CMK (cell line): ENCODE data around the gene FMNL1.

Experiments
- DNase-seq: peaks from one replicate; pipeline ENCODE4 v3.0.0-alpha.2; 2010; ENCODE audit warnings: low read depth

The FMNL1 gene

DNA sequence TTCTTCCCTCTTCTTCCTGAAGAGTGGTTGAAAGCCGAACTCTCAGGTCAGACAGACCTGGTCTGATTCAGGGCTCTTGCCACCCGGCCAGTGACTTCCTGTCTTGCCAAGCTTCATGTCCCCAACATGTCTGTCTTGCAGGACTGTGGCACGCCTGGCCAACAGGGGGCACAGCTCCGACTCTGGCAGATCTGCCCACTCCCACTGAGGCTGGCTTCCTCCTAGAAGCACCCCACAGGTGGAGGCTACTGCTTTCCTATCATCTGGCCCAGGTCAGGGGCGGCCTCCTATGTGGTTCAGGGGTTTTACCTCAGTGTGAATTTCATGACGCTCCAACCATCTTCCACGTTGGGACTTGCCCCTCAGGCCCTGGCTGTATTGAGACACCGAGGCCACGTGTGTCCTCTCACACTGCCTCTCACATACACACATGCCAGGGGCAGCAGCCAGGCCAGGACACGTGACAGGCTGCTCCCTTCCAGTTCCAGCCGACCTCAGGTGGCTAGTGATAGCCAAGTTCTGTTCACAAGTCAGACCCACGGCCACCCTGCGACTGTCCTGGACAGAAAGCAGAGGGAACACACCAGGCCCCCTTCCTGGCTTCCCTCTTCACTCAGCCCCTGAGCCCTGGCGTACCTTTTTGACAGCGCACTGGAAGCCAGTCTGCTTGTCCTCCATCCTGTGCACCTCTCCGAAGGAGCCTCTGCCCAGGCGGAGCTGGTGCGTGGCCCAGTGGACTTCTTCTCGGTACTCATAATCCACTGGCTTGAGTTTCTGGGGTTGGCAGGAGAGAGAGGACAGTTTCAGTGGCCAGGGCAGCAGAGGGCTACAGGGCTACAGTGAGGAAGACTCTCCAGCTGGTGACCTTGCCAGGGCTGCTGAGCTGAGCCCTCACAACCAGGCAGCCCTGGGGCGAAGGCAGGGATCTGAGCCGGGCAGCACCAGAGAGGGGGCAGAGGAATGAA lies 62.8 kb downstream of the FMNL1 start:
- no peak for DNase-seq

DNA sequence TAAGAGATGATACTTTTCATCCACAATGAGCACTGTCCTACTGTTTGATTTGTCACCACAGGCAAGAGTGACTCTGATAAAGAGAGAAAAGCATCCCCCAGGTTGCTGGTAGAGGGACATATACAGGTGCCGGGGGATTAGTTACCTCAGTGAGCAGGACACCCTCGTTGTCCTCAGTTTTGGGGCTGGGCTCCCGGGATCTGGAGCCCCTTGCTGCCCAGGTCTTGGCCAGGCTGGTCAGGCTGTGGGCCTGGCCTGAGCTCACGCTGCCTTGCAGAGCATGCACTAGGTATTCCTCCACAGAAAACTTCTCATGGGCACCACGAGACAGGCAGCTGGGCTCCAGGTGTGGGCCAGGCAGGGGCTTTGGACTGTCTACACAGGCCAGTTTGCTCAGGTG lies 64.6 kb downstream of the FMNL1 start:
- DNase-seq, result no peak

- no peak for DNase-seq
These were observed 66.1 kb downstream of the FMNL1 start for GRCh38 chr17:45287526-45288500.

GRCh38 chr17:45288825-45289224 lies 67.1 kb downstream of the FMNL1 start:
- DNase-seq, result no peak

DNA sequence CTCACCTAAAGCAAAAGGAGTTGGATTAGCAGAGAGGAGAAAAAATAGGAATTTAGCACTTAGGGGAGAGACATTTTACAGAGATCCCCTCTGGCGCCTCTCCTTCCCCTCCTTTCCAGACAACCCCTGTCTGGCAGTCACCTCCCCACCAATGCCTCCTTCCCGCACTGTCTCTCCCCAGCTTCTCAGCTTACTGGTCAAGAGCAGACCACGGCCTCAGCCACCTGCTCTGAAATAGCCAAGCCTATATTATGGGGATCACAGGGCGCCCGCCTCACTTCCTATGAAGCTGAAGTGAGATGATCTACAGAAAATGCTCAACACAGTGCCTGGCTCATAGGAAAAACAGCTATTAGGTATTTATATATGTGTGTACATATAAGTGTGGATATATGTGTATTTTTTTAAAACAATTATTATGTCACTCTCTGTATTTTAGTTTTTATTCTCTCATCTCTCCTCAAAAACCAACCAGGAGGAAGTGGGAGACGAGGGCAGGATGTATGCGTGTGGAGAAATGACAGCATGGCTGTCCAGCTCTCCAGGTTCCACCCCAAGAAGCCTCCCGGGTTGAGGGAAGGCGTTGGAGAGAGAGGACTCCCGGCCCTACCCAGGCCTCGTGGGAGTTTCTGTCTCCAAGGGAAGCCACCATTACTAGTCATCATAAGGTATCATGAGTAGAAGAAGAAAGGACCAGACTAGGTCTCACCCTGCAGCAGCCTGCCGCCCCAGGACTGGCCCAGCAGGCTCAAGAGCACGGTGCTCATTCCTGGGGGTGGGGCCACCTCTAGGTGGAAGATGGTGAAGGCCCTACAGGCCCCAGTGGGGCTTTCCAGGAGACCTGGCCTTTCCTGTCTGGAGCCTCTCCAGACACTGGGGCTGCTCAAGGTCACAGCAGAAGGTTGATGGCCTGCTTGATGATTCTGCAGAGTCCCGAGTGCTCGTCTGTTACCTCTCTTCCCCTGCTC lies 67.9 kb downstream of the FMNL1 start:
- DNase-seq, result no peak

GRCh38 chr17:45290269-45290765 lies 68.6 kb downstream of the FMNL1 start:
- no peak for DNase-seq

GRCh38 chr17:45291171-45291805 lies 69.6 kb downstream of the FMNL1 start:
- DNase-seq, result no peak

GRCh38 chr17:45292696-45293412 lies 71.2 kb downstream of the FMNL1 start:
- DNase-seq, result no peak

DNA sequence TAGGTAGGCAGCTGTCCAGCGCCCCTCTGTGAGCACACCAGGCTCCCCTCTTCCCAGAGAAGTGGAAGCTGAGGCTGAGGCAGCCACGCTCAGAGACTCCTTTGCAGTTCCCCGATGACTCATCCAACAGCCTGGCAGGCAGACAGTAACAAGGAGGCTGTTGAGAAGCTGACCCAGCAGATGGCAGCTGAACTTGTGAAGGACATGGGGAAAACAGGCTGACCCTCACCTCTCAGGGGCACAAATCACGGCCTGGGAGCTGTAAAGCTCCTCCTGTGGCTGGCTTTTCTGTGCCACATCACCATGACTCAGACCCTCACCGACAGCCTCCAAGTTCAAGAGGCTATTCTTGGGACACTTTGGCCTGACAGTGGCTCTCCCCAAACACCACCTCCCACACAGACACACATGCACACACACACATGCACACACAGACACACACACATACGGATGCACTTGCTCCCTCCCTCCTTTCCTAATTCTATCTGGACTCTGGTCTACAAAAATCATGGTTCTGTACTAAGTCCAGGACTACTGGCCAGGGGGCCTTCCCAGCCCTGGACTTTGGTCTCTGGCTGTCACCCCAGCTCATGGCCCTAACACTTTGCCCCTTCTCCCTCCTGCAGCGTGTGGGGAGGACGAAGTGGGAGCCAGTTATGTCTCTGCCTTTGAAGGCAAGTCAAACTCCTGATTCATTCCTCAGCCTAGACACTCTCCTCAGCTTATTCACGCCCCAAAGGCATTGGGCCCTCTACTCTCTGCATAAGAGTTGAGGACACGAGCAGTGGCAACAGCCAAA lies 71.9 kb downstream of the FMNL1 start:
- no peak for DNase-seq

GRCh38 chr17:45294506-45294905 lies 72.8 kb downstream of the FMNL1 start:
- DNase-seq, result no peak

- no peak for DNase-seq
These were observed 74.5 kb downstream of the FMNL1 start for GRCh38 chr17:45296003-45296832.

DNA sequence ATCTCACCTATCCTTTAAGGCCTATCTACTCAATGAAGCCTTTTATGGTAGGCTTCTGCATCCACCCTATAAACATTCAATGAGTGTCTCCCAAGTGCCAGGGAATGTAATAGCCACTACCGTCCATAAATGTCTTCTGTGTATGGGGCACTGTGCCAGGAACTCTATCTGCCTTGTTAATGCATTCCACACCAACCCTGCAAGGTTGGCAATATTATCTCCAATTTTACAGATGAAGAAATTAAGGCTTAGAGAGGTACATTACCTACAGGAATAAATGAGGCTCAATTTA lies 75.1 kb downstream of the FMNL1 start:
- no peak for DNase-seq
